GM19240 (cell line): ENCODE results near the gene SDCCAG8.

Experiments
- DNase-seq: peaks from one replicate; pipeline ENCODE4 v3.0.0; 2011; ENCODE audit warnings: low spot score; ENCODE audit not compliant: insufficient read length

The SDCCAG8 gene

GRCh38 chr1:243390162-243390791, 134.4 kb downstream of the SDCCAG8 start:
- no peak for DNase-seq

GRCh38 chr1:243391355-243391754, 135.5 kb downstream of the SDCCAG8 start:
- no peak for DNase-seq

GRCh38 chr1:243393096-243393495, 137.3 kb downstream of the SDCCAG8 start:
- DNase-seq, result no peak

- no peak for DNase-seq
Observed at GRCh38 chr1:243394066-243394465, 138.2 kb downstream of the SDCCAG8 start.

- DNase-seq, result no peak
Observed at GRCh38 chr1:243394601-243395464, 139.0 kb downstream of the SDCCAG8 start.

GRCh38 chr1:243396424-243396823, 140.6 kb downstream of the SDCCAG8 start:
- no peak for DNase-seq

- DNase-seq, result no peak
Observed at GRCh38 chr1:243396876-243397275, 141.0 kb downstream of the SDCCAG8 start.

- no peak for DNase-seq
Observed at GRCh38 chr1:243397613-243398321, 141.9 kb downstream of the SDCCAG8 start.

GRCh38 chr1:243399561-243400155, 143.8 kb downstream of the SDCCAG8 start:
- no peak for DNase-seq

- no peak for DNase-seq
Observed at GRCh38 chr1:243402868-243403267, 147.0 kb downstream of the SDCCAG8 start.

GRCh38 chr1:243406424-243406823, 150.6 kb downstream of the SDCCAG8 start:
- DNase-seq, result no peak

- no peak for DNase-seq
Observed at GRCh38 chr1:243407284-243408018, 151.6 kb downstream of the SDCCAG8 start.

- no peak for DNase-seq
Observed at GRCh38 chr1:243408479-243408878, 152.6 kb downstream of the SDCCAG8 start.

GRCh38 chr1:243409284-243409683, 153.4 kb downstream of the SDCCAG8 start:
- DNase-seq, result no peak

GRCh38 chr1:243411472-243411871, 155.6 kb downstream of the SDCCAG8 start:
- DNase-seq, result no peak

- DNase-seq, result no peak
Observed at GRCh38 chr1:243413431-243414151, 157.8 kb downstream of the SDCCAG8 start.

- DNase-seq, result no peak
Observed at GRCh38 chr1:243414152-243414494, 158.3 kb downstream of the SDCCAG8 start.

GRCh38 chr1:243415663-243416408, 160.0 kb downstream of the SDCCAG8 start:
- no peak for DNase-seq

GRCh38 chr1:243416495-243416894, 160.7 kb downstream of the SDCCAG8 start:
- DNase-seq, result no peak
